C4-2B (cell line): Measurements from ENCODE around the gene HPF1.
A peak's percentile ranks its signal among the peaks of the same experiment; 100 is the strongest.

Experiments
- H3K27ac ChIP-seq: fragments of 450-650 bp; 2 replicates; pipeline ENCODE4 v1.5.1; 2017
- ZFX ChIP-seq: fragments of 450-650 bp; IDR thresholded peaks from 2 replicates; pipeline ENCODE4 v1.6.1; 2017
- TF ChIP-seq, protein P1 (sequence below): fragments of 450-650 bp; conservative IDR thresholded peaks from 2 replicates; pipeline ENCODE4 v1.5.1; 2017; ENCODE audit warnings: mild to moderate bottlenecking

Gene HPF1

DNA sequence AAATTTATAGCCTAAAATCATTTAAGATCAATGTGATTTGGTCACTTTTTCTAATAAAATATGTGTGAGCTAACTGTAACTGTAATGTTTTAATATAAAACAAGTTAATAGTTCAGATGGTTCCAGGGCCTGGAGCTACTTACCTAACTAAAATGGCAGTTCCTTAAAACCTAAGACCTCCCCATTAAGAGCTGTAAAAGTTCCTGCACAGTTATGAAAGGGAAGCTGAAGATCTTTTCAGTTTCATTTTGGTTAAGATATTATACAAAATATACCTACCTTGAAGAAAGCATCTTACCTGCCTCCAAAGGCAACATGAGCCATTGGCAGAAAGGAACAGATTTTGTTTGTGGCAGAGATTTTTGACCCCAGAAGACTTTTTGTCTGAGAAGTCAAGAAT, 30.1 kb downstream of the HPF1 start:
- no peak for TF ChIP-seq ZFX
- TF ChIP-seq, protein P1, sequence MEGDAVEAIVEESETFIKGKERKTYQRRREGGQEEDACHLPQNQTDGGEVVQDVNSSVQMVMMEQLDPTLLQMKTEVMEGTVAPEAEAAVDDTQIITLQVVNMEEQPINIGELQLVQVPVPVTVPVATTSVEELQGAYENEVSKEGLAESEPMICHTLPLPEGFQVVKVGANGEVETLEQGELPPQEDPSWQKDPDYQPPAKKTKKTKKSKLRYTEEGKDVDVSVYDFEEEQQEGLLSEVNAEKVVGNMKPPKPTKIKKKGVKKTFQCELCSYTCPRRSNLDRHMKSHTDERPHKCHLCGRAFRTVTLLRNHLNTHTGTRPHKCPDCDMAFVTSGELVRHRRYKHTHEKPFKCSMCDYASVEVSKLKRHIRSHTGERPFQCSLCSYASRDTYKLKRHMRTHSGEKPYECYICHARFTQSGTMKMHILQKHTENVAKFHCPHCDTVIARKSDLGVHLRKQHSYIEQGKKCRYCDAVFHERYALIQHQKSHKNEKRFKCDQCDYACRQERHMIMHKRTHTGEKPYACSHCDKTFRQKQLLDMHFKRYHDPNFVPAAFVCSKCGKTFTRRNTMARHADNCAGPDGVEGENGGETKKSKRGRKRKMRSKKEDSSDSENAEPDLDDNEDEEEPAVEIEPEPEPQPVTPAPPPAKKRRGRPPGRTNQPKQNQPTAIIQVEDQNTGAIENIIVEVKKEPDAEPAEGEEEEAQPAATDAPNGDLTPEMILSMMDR: no peak
- H3K27ac ChIP-seq: no peak overlapping the region

DNA sequence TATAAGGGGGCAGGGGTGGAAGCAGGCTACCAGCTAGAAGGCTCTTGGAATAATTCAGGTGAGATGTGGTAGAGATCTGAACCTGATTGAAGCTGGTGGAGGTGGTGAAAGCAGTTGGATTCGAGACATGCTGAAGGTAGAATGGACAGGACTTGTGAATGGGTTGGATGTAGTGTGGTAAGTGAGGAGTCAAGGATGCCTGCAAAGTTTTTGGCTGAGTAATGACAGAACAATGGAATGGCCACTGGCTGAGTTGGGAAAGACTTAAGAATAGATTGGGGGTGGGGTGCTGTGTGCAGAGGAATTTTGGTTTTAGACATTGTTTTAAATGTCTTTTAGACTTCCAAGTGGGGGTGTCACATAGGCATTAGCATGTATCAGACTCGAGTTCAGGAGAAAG, 33.5 kb downstream of the HPF1 start:
- TF ChIP-seq ZFX: no peak
- TF ChIP-seq, protein P1: no peak

DNA sequence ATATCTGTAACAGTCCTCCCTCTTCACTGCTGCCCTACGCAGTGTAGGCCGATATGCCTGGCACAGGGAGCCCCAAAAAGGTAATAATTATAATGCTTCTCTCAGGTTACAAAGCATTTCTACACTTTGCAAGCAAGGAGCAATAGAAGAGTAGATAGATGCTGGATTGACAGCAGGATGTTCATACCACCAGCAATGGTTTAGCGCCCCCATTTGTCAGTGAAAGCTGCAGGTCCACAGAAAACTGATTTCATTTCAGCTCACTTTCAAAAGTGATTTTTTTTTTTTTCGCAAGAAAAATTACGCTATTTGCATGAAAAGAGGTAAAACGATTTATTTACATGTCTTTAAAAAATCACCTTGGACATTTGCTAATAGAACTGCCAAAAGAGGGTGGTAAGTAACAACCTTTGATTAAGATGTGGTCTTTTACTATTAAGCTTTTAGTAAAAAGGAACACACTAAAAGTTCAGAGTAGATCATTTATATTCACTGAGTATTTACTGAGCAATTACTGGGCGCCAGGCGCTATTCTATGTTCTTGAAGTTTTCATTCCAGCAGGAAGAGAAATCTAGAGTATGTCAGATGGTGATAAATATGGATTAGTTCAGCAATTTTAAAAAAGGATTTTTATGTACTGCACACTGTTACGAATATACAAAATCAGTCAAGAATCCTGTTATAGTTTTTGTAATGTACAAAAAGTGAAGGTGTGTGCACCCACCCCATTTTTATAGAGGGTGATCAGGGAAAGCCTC, 34.4 kb downstream of the HPF1 start:
- TF ChIP-seq, protein P1: 0 out of 2 replicates have a peak, but pooled peaks have one; percentile 20
- TF ChIP-seq ZFX: no peak
- no peak overlapping the region for H3K27ac ChIP-seq

More for the DNA sequence above, 33.5 kb downstream of the HPF1 start:
- H3K27ac ChIP-seq: no peak overlapping the region

DNA sequence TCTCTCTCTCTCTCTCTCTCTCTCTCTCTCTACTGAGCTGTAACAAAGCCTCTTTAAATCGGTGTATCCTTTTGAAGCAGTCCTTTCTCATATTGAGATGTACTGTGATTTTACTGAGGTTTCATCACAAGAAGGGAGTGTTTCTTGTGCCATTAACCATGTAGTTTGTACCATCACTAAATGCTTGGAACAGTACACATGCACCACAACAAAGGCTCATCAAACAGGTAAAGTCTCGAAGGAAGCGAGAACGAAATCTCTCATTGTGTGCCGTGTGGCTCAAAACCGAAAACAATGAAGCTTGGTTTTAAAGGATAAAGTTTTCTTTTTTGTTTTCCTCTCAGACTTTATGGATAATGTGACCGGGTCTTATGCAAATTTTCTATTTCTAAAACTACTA, 37.2 kb downstream of the HPF1 start:
- no peak overlapping the region for H3K27ac ChIP-seq
- TF ChIP-seq, protein P1: no peak
- TF ChIP-seq ZFX: no peak

DNA sequence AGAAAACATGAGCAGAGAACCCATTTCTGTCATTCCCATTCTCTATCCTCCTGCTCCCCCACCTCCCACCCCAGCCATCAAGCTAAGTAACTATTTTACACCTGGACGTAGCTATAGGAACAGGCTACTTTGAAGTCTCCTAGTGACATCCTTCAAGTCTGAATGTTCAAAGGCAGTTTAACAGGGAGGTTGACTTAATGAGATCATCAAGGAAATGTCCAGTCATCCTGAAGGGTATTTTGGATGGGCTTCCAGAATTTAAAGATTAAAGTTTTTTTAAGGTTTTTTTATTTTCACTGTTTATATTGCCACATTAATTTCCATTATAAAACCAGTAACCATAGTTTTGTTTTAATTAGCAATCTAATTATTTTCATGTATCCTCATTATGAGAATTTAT, 41.1 kb downstream of the HPF1 start:
- no peak overlapping the region for H3K27ac ChIP-seq
- TF ChIP-seq, protein P1: no peak
- TF ChIP-seq ZFX: no peak

DNA sequence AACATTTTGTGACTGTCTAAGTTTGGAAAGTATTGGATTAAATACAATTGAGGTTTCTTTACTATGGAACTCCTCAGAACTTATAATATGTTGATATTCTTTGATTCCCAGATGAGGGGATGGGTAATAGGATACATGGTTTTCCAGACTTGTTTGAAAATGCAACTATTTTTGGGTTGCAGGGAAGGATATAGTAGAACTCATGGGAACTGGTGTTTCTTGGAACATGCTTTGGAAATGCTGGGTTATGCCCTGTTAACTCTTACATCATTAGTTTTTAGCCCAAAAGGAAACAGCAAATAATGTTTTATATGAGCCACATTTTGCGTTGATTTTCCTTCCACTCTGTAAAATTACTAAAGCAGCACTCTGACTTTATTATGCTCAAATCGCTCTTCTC, 41.9 kb downstream of the HPF1 start:
- no peak for TF ChIP-seq ZFX
- TF ChIP-seq, protein P1: no peak

DNA sequence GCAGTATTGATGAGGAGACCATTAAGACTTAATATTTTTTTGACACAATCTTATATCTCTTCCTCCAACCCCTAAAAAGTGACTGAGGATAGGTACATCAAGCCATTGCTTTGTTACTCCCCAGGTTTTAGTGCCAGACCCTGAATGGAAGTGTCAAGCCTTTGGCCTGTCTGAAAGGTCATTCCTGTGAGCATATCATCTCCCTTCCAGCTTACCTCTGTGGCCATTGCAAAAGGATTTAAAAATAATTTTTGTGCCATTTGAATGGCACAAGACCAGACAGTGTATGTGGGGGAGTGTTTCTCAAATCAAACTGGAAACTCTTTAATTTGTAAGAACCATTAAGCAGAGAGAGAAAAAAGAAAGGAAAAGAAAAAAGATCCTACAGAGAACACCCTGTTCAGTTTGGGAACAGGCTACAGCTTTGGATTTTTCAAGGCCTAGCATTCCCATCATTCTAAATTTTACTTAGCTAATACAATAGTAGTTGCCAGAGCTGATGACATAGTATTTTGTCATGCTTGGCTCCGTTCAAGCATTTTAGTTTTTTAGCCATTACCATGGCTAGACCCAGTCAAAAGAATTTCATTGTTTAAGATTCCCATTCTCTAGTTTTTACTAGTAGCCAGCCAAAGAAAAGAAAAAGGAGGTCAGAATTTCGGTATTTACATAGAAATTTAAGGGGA, 49.6 kb downstream of the HPF1 start:
- TF ChIP-seq, protein P1: no peak
- no peak for TF ChIP-seq ZFX
- no peak overlapping the region for H3K27ac ChIP-seq

More for the DNA sequence above, 41.9 kb downstream of the HPF1 start:
- H3K27ac ChIP-seq: no peak overlapping the region
